ENCODE data around the gene PRPF19.

PRPF19 gene

GRCh38 chr11:60937144-60937527 lies 30.8 kb upstream of the PRPF19 start:
- peaks cover 37% of the 10 kb centered on the region for H3K36me3 ChIP-seq
- no peak for DNase-seq

GRCh38 chr11:60936467-60937143 lies 30.2 kb upstream of the PRPF19 start:
- Histone ChIP-seq H3K4me3 (ENCODE audit: low read depth, low read length) (no peak overlapping the region), H3K27ac (no peak overlapping the region), H3K36me3 (peaks cover 42% of the 10 kb centered on the region), H3K9me3 (ENCODE audit: severe bottlenecking) (no peaks in the 10 kb centered on the region), H3K27me3 (ENCODE audit: insufficient read depth, low read depth, severe bottlenecking) (no peaks in the 10 kb centered on the region)
- no peak for DNase-seq
- TF ChIP-seq CTCF (IDR thresholded peaks at IDR 0.05; ENCODE audit: low read depth, low read length), result no peak

More at GRCh38 chr11:60937144-60937527, 30.8 kb upstream of the PRPF19 start:
- H3K4me3 ChIP-seq (ENCODE audit: low read depth, low read length), result no peak overlapping the region
- H3K27me3 ChIP-seq (ENCODE audit: insufficient read depth, low read depth, severe bottlenecking), result no peaks in the 10 kb centered on the region
- no peaks in the 10 kb centered on the region for H3K9me3 ChIP-seq (ENCODE audit: severe bottlenecking)
- no peak overlapping the region for H3K27ac ChIP-seq
- TF ChIP-seq CTCF (IDR thresholded peaks at IDR 0.05; ENCODE audit: low read depth, low read length), result no peak

GRCh38 chr11:60935676-60936442 lies 29.5 kb upstream of the PRPF19 start:
- Histone ChIP-seq H3K4me3 (ENCODE audit: low read depth, low read length) (no peak overlapping the region), H3K27ac (no peak overlapping the region), H3K27me3 (ENCODE audit: insufficient read depth, low read depth, severe bottlenecking) (no peaks in the 10 kb centered on the region), H3K36me3 (peaks cover 50% of the 10 kb centered on the region), H3K9me3 (ENCODE audit: severe bottlenecking) (no peaks in the 10 kb centered on the region)
- DNase-seq, result no peak
- TF ChIP-seq CTCF (IDR thresholded peaks at IDR 0.05; ENCODE audit: low read depth, low read length), result no peak

GRCh38 chr11:60934790-60935605 lies 28.6 kb upstream of the PRPF19 start:
- H3K36me3 ChIP-seq, result peaks cover 58% of the 10 kb centered on the region
- no peaks in the 10 kb centered on the region for H3K9me3 ChIP-seq (ENCODE audit: severe bottlenecking)
- H3K27me3 ChIP-seq (ENCODE audit: insufficient read depth, low read depth, severe bottlenecking), result no peaks in the 10 kb centered on the region
- H3K27ac ChIP-seq, result no peak overlapping the region
- no peak for DNase-seq
- no peak for TF ChIP-seq CTCF (IDR thresholded peaks at IDR 0.05; ENCODE audit: low read depth, low read length)
- no peak overlapping the region for H3K4me3 ChIP-seq (ENCODE audit: low read depth, low read length)

GRCh38 chr11:60934124-60934789 lies 27.9 kb upstream of the PRPF19 start:
- no peak overlapping the region for H3K27ac ChIP-seq
- H3K9me3 ChIP-seq (ENCODE audit: severe bottlenecking), result no peaks in the 10 kb centered on the region
- no peak overlapping the region for H3K4me3 ChIP-seq (ENCODE audit: low read depth, low read length)
- H3K27me3 ChIP-seq (ENCODE audit: insufficient read depth, low read depth, severe bottlenecking), result no peaks in the 10 kb centered on the region
- no peak for DNase-seq
- TF ChIP-seq CTCF (IDR thresholded peaks at IDR 0.05; ENCODE audit: low read depth, low read length), result no peak
- peaks cover 66% of the 10 kb centered on the region for H3K36me3 ChIP-seq
